ENCODE data around the gene CEBPG.

CEBPG gene

GRCh38 chr19:33428627-33429125 lies 55.2 kb downstream of the CEBPG start:
- no peak for TF ChIP-seq CTCF (conservative IDR thresholded peaks at IDR 0.05; ENCODE audit: low read depth, low read length)
- no peaks in the 10 kb centered on the region for H3K36me3 ChIP-seq (ENCODE audit: insufficient read depth)
- no peaks in the 10 kb centered on the region for H3K79me2 ChIP-seq (ENCODE audit: insufficient read depth, low read depth)
- no peaks in the 10 kb centered on the region for H4K20me1 ChIP-seq (ENCODE audit: insufficient read depth)
- H2AFZ ChIP-seq (ENCODE audit: low read depth) = no peak overlapping the region
- no peaks in the 10 kb centered on the region for H3K4me1 ChIP-seq (ENCODE audit: low read depth, poor library complexity, severe bottlenecking)
- H3K9ac ChIP-seq = no peak overlapping the region
- no peaks in the 10 kb centered on the region for H3K27me3 ChIP-seq (ENCODE audit: insufficient read depth, low read depth)
- no peak overlapping the region for H3K27ac ChIP-seq
- H3K4me3 ChIP-seq (IDR thresholded peaks at IDR 0.05; ENCODE audit: insufficient read depth, low read depth, low read length) = no peak overlapping the region
- H3K4me2 ChIP-seq = no peak overlapping the region

GRCh38 chr19:33429891-33430673 lies 56.6 kb downstream of the CEBPG start:
- no peaks in the 10 kb centered on the region for H3K36me3 ChIP-seq (ENCODE audit: insufficient read depth)
- no peak overlapping the region for H3K27ac ChIP-seq
- TF ChIP-seq CTCF (conservative IDR thresholded peaks at IDR 0.05; ENCODE audit: low read depth, low read length) = no peak
- no peaks in the 10 kb centered on the region for H3K79me2 ChIP-seq (ENCODE audit: insufficient read depth, low read depth)
- no peak overlapping the region for H3K4me3 ChIP-seq (IDR thresholded peaks at IDR 0.05; ENCODE audit: insufficient read depth, low read depth, low read length)
- no peaks in the 10 kb centered on the region for H3K4me1 ChIP-seq (ENCODE audit: low read depth, poor library complexity, severe bottlenecking)
- no peak overlapping the region for H3K4me2 ChIP-seq
- no peak overlapping the region for H3K9ac ChIP-seq
- no peaks in the 10 kb centered on the region for H4K20me1 ChIP-seq (ENCODE audit: insufficient read depth)
- H2AFZ ChIP-seq (ENCODE audit: low read depth) = no peak overlapping the region
- no peaks in the 10 kb centered on the region for H3K27me3 ChIP-seq (ENCODE audit: insufficient read depth, low read depth)

- Histone ChIP-seq H3K4me2 (no peak overlapping the region), H2AFZ (ENCODE audit: low read depth) (no peak overlapping the region), H3K4me1 (ENCODE audit: low read depth, poor library complexity, severe bottlenecking) (no peaks in the 10 kb centered on the region), H3K4me3 (IDR thresholded peaks at IDR 0.05; ENCODE audit: insufficient read depth, low read depth, low read length) (no peak overlapping the region), H3K79me2 (ENCODE audit: insufficient read depth, low read depth) (no peaks in the 10 kb centered on the region), H4K20me1 (ENCODE audit: insufficient read depth) (no peaks in the 10 kb centered on the region), H3K27ac (no peak overlapping the region), H3K36me3 (ENCODE audit: insufficient read depth) (no peaks in the 10 kb centered on the region), H3K27me3 (ENCODE audit: insufficient read depth, low read depth) (no peaks in the 10 kb centered on the region), H3K9ac (no peak overlapping the region)
- TF ChIP-seq CTCF (conservative IDR thresholded peaks at IDR 0.05; ENCODE audit: low read depth, low read length) = peak; percentile 81
Measured at GRCh38 chr19:33430674-33431277, 57.3 kb downstream of the CEBPG start.

- H3K36me3 ChIP-seq (ENCODE audit: insufficient read depth) = no peaks in the 10 kb centered on the region
- no peaks in the 10 kb centered on the region for H4K20me1 ChIP-seq (ENCODE audit: insufficient read depth)
- H3K27me3 ChIP-seq (ENCODE audit: insufficient read depth, low read depth) = no peaks in the 10 kb centered on the region
- no peak overlapping the region for H3K9ac ChIP-seq
- no peaks in the 10 kb centered on the region for H3K79me2 ChIP-seq (ENCODE audit: insufficient read depth, low read depth)
- TF ChIP-seq CTCF (conservative IDR thresholded peaks at IDR 0.05; ENCODE audit: low read depth, low read length) = no peak
- H3K4me2 ChIP-seq = no peak overlapping the region
- H3K27ac ChIP-seq = no peak overlapping the region
- H3K4me1 ChIP-seq (ENCODE audit: low read depth, poor library complexity, severe bottlenecking) = no peaks in the 10 kb centered on the region
- no peak overlapping the region for H3K4me3 ChIP-seq (IDR thresholded peaks at IDR 0.05; ENCODE audit: insufficient read depth, low read depth, low read length)
- no peak overlapping the region for H2AFZ ChIP-seq (ENCODE audit: low read depth)
Measured at GRCh38 chr19:33432015-33432414, 58.5 kb downstream of the CEBPG start.
